Psoas muscle (tissue), 8 donors: ENCODE results near the gene CCDC57. TPM values are rescaled to one million over a fixed set of nuclear protein-coding genes. Genes with fewer than 3 reads are reported as not detected.

Source experiments
- ATAC-seq, 4 donors: fragments of 200-7000 bp; cut with Tn5 transposase; one replicate each; pipeline ENCODE4 v1.9.1; 2020; ENCODE audit warnings: moderate library complexity in 3 of 4, mild to moderate bottlenecking in 2 of 4
- DNase-seq, 2 donors: peaks; one replicate each; pipeline ENCODE4 v3.0.0-alpha.2; 2020
- H3K27ac ChIP-seq: fragments of 200-600 bp; one replicate; pipeline ENCODE4 v1.8.0; 2022
- H3K27me3 ChIP-seq, 3 donors: fragments of 200-600 bp in 1 of 3; one replicate each; pipeline versions ENCODE4 v1.6.1 to v1.8.0; 2013 to 2022; ENCODE audit warnings: low read length in 2 of 3, mild to moderate bottlenecking in 2 of 3, moderate library complexity in 1 of 3; ENCODE audit not compliant: insufficient read depth in 3 of 3
- H3K36me3 ChIP-seq, 2 donors: fragments of 200-600 bp in 1 of 2; one replicate each; pipeline versions ENCODE4 v1.6.1 to v1.8.0; 2013 to 2022; ENCODE audit warnings: low read depth in 1 of 2, mild to moderate bottlenecking in 1 of 2, moderate library complexity in 1 of 2; ENCODE audit not compliant: insufficient read depth in 1 of 2
- H3K4me1 ChIP-seq: fragments of 200-600 bp; one replicate; pipeline ENCODE4 v1.8.0; 2022
- H3K4me3 ChIP-seq: fragments of 200-600 bp; one replicate; pipeline ENCODE4 v1.8.0; 2022; ENCODE audit warnings: mild to moderate bottlenecking
- H3K9me3 ChIP-seq: fragments of 200-600 bp; one replicate; pipeline ENCODE4 v1.8.0; 2022
- WGBS, 3 donors: extraction: QIAGEN DNeasy Blood & Tissue Kit; methylation state at CpG; one replicate each; pipeline versions ENCODE4 v1.1.6 to v1.1.7; 2013; 5-methylcytosine and 5-hydroxymethylcytosine counted together
- intact Hi-C, 2 donors: fragments of 100-400 bp; cut with DNase I; formaldehyde crosslinking; loops; one replicate each; pipeline versions ENCODE4 v1.11.0 to v1.14.2; 2022
- polyA plus RNA-seq, 3 donors: library from polyadenylated mRNA; stranded (reverse); fragments of 200-250 nt; gene quantifications; one replicate each; pipeline ENCODE4 v1.2.3, GENCODE V29; 2013
- total RNA-seq, 4 donors: library from RNA; stranded (reverse); fragmentation: NEBNext Ultra II Directional in 2 of 4; extraction: Animal tissue kit (Norgen Biotek cat#: 25700) in 2 of 4; gene quantifications; one replicate each; pipeline versions ENCODE4 v1.2.1 to v1.2.4, GENCODE V29; 2021 to 2023
- TF ChIP-seq, protein P1 (sequence below): fragments of 200-600 bp; IDR thresholded peaks from one replicate; pipeline ENCODE4 v1.8.0; 2022; ENCODE audit warnings: antibody characterized with exemption
- donor health status: healthy with polysubstance abuse.
- donor health status: DM: no; HTN: no; CAD: no; lungs with moderate emphysema.
- donor health status: Bipolar disorder and iron deficiency.
- donor health status: healthy.
- donor health status: DM: yes; HTN: yes; CAD: no.
- donor health status: DM: no; HTN: no; CAD: no.
- donor health status: DM: no; HTN: no; CAD: no.
- donor health status: DM: yes; HTN: yes; CAD: no.

Gene CCDC57
- total and polyA plus RNA-seq, 7 donors = 7.2 to 15.3 (median 11.1) TPM

DNA sequence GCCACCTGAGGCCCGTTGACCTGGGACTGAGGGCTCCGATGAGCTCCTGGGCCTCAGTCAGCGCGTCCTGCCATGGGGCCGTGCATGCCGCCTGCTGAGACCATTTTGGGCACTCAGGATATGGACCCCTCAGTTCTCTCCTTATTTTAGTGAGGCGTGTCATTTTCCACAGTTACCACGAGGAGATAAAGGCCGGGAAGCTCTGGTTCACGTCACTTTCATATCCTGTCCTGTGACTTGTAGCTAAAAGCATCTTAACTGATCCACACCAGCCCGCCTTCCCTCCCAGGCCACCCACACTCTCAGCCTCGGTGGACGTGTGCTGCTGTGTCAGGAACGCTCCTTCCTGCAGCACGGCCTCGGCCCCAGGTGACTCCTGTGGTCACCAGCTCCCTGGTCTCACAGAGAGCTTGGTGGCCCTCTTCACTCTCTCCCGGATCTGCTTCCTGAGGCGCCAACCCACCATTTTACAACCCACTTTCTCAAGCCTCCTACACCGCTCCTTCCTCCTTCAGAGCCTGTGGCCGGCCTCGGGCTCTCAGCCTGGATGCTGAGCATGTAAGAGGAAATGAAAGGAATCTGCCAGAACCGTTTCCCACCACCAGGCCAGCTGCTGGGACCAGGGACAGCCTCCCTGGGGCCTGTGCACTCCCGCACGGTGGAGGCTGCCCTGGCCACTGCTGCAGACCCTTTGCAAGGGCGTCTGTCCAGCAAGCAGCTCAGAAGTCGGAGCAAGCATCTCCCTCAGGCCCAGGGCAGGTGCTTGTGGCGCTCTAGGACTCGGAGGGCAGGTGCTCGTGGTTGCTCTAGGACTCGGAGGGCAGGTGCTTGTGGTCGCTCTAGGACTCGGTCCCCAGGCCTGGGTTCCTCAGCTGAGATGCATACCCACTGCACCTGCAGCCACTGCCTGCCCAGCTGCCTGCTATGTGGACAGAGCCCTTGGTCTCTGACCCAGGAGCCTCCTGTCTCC, 90.7 kb downstream of the CCDC57 start:
- ATAC-seq = no peak
- H3K27me3 ChIP-seq = no peaks in the 10 kb centered on the region

DNA sequence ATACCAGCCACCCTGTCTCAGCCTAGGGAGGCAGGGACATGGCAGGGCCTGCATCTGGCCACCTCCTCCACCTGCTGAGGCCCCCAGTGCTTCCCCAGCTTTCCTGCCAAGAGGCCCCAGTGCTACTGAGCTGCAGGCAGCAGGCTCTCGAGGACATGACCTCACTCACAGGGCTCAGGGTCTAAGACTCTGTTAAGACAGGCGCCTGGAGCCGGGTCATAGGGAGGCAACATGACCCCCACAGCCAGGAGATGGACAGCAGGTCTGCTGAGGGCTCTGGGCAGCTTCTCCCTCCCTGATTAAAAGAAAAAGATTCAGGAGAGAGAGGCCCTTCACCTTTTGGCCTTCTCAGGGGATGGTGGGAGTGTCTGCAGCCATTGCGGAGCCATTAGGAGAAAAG, 91.4 kb downstream of the CCDC57 start:
- TF ChIP-seq, protein P1, sequence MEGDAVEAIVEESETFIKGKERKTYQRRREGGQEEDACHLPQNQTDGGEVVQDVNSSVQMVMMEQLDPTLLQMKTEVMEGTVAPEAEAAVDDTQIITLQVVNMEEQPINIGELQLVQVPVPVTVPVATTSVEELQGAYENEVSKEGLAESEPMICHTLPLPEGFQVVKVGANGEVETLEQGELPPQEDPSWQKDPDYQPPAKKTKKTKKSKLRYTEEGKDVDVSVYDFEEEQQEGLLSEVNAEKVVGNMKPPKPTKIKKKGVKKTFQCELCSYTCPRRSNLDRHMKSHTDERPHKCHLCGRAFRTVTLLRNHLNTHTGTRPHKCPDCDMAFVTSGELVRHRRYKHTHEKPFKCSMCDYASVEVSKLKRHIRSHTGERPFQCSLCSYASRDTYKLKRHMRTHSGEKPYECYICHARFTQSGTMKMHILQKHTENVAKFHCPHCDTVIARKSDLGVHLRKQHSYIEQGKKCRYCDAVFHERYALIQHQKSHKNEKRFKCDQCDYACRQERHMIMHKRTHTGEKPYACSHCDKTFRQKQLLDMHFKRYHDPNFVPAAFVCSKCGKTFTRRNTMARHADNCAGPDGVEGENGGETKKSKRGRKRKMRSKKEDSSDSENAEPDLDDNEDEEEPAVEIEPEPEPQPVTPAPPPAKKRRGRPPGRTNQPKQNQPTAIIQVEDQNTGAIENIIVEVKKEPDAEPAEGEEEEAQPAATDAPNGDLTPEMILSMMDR = no peak
- DNase-seq (no peak), ATAC-seq (no peak)
- Histone ChIP-seq H3K4me3 (no peak overlapping the region), H3K9me3 (no peaks in the 10 kb centered on the region), H3K27ac (no peak overlapping the region), H3K36me3 (peaks cover 0 to 4% of the 10 kb centered on the region in 2 donors), H3K4me1 (no peaks in the 10 kb centered on the region), H3K27me3 (no peaks in the 10 kb centered on the region)
- 83 to 84% (median 84%) methylated on average over 4 of the region's 4 CpGs for WGBS, 3 donors
- intact Hi-C loops = no loop called here

More for the DNA sequence above, 90.7 kb downstream of the CCDC57 start:
- H3K4me3 ChIP-seq = no peak overlapping the region
- H3K9me3 ChIP-seq = no peaks in the 10 kb centered on the region
- no peaks in the 10 kb centered on the region for H3K4me1 ChIP-seq
- no peak for DNase-seq
- WGBS, 3 donors = 82 to 86% (median 82%) methylated on average over 32 of the region's 32 CpGs
- intact Hi-C loops = no loop called here
- H3K36me3 ChIP-seq = peaks cover 0 to 4% of the 10 kb centered on the region in 2 donors
- H3K27ac ChIP-seq = no peak overlapping the region
- TF ChIP-seq, protein P1 = no peak

DNA sequence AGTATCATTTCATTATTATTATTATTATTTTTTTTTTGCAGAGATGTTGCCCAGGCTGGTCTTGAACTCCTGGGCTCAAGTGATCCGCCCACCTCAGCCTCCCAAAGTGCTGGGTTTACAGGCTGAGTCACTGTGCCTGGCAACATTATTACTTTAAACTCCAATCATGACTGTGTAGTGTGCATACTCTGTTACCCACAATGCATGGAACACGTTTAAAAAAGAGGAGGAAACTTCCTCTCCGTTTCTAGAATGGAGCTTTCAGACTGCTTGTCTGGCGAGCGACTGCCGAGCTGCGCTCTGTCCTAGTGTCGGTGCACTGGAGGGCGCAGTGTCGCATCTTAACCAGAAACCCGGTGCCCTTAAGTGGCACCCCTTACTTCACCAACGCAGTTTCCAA, 92.5 kb downstream of the CCDC57 start:
- ATAC-seq (no peak), DNase-seq (no peak)
- Histone ChIP-seq H3K36me3 (peaks cover 0 to 4% of the 10 kb centered on the region in 2 donors), H3K4me3 (no peak overlapping the region), H3K4me1 (no peaks in the 10 kb centered on the region), H3K27me3 (no peaks in the 10 kb centered on the region), H3K27ac (no peak overlapping the region), H3K9me3 (no peaks in the 10 kb centered on the region)
- TF ChIP-seq, protein P1 = no peak
- WGBS, 3 donors = 79 to 81% (median 81%) methylated on average over 12 of the region's 12 CpGs
- intact Hi-C loops = no loop called here

DNA sequence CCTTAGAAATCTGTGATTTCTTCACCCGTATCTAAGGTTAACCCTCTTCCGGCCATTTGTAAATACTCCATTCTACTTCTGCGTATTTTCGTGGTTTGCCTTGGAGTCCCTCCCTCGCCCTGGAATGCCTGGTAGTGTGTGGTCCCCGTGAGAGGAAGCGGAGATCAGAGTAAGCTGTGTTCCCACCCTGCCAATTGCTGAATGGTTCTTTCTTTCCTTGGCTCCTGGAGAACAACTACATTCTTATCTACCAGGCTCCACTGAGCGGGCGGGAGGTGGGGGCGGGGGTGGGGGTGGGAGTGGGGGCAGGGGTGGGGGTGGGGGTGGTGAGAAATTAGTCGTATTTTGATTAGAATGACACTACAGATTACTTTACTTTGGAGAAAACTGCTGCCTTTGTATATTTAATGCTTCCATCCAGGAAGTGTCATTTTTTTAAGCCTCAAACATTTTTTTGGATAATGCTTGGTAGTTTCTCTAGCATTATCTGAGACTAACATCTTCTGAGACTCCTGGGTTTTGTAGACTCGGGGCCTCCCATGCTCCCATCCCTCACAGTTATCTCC, 93.7 kb downstream of the CCDC57 start:
- Histone ChIP-seq H3K27ac (no peak overlapping the region), H3K36me3 (no peaks in the 10 kb centered on the region), H3K9me3 (no peaks in the 10 kb centered on the region), H3K4me1 (no peaks in the 10 kb centered on the region), H3K4me3 (no peak overlapping the region), H3K27me3 (no peaks in the 10 kb centered on the region)
- intact Hi-C loops = no loop called here
- ATAC-seq (no peak), DNase-seq (no peak)
- TF ChIP-seq, protein P1 = no peak
- 84 to 86% (median 86%) methylated on average over 12 of the region's 12 CpGs for WGBS, 3 donors
